Measurements from ENCODE around the gene AREG. TPM values are rescaled to one million over a fixed set of nuclear protein-coding genes. Genes with fewer than 3 reads are reported as not detected.

AREG gene
- total RNA-seq, 4 donors from 2014 or later = 8.1 to 55.6 (median 33.1) TPM

- TF ChIP-seq CTCF (IDR thresholded peaks at IDR 0.05; ENCODE audit: low read depth) = no peak
These were observed 9.6 kb upstream of the AREG start for GRCh38 chr4:74435296-74435695.

GRCh38 chr4:74437866-74438265, 7.1 kb upstream of the AREG start:
- TF ChIP-seq CTCF (IDR thresholded peaks at IDR 0.05; ENCODE audit: low read depth) = no peak

GRCh38 chr4:74438661-74439060, 6.3 kb upstream of the AREG start:
- no peak for TF ChIP-seq CTCF (IDR thresholded peaks at IDR 0.05; ENCODE audit: low read depth)

GRCh38 chr4:74439952-74440351, 5.0 kb upstream of the AREG start:
- no peak for TF ChIP-seq CTCF (IDR thresholded peaks at IDR 0.05; ENCODE audit: low read depth)

- TF ChIP-seq CTCF (IDR thresholded peaks at IDR 0.05; ENCODE audit: low read depth) = no peak
These were observed 4.6 kb upstream of the AREG start for GRCh38 chr4:74440356-74440755.

- TF ChIP-seq CTCF (IDR thresholded peaks at IDR 0.05; ENCODE audit: low read depth) = no peak
These were observed 3.2 kb upstream of the AREG start for GRCh38 chr4:74441744-74442143.

GRCh38 chr4:74446193-74446868, 1.4 kb downstream of the AREG start:
- TF ChIP-seq CTCF (IDR thresholded peaks at IDR 0.05; ENCODE audit: low read depth) = no peak

Measured in subcutaneous adipose tissue (tissue), 4 donors.